Activated CD4-positive, alpha-beta T cell treated with anti-CD3 and anti-CD28 coated beads, Interleukin-2, Interleukin-4, amounts not matched to agents 100 ng/mL and 50 ng/mL, durations not matched to agents 16 hours and 8 hours (primary cell): ENCODE data around the gene BCL6.
"Not testable (repeated sequence)": the region's sequence is repeated elsewhere in the genome, so short reads cannot be mapped to it uniquely, and the experiment has no call there.

Source experiments
- DNase-seq: peaks from one replicate; pipeline ENCODE4 v3.0.0-alpha.2; 2020; ENCODE audit warnings: low spot score

The BCL6 gene

DNA sequence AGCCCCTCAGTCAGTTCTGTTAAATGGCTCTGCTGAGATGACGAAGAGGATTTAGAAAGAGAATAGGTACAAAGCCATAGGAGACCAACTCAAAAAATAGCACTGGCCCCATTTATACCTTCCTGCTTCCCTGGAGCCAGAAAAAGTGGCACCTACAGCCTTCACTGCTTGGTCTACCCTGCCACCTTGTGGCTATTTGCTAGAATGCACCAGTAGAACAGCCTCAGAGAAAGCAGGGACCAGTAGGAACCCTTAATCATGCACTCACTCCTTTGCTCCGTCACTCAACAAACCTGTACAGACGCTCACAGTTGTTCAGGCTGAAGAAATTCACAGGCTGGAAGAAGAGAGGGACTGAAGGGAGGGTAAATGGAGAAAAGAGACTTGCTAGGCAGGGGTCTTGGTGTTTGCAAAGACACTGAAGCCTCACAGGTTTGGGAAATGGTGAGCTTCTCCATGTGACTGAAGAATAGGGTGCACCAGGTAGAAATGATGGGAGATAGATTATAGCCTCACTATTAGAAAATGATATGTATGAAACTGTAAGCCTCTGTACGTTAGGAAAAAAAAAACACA is 30.8 kb downstream of the BCL6 start:
- peak; percentile 80 for DNase-seq

DNA sequence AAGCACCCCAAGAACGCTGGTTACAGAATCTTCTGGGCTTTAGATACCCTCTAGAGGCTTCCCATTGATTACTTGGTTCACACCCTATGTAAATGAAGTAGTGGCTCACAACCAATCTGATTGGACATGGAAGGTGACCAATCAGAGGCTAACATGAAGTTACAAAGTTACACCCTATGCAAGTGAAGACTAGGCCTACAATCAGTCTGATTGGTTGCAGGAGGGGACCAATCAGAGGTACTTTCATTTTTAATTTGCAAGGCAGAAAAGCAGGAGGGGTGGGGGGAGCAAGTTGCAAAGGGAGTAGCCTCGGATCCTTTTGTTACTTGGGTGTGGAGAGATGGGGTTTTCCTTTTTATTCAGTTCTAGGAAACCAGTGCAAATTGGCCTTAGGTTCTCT is 31.8 kb downstream of the BCL6 start:
- DNase-seq: peak; percentile 25

DNA sequence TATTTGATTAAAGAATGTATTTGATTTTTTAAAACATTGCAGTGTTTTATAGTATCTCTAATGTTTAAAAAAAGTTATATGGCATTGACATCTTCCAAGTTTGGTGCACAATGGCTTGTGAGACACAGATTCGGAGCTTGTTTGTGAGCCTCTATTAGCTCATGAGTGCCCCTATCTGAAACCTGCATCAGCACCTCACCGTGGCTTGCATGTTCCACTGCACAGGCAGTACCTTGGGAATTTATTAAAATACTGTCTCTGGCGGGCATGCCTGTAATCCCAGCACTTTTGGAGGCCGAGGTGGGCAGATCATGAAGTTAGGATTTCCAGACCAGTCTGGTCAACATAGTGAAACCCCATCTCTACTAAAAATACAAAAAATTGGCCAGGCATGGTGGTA is 36.1 kb downstream of the BCL6 start:
- no peak for DNase-seq

DNA sequence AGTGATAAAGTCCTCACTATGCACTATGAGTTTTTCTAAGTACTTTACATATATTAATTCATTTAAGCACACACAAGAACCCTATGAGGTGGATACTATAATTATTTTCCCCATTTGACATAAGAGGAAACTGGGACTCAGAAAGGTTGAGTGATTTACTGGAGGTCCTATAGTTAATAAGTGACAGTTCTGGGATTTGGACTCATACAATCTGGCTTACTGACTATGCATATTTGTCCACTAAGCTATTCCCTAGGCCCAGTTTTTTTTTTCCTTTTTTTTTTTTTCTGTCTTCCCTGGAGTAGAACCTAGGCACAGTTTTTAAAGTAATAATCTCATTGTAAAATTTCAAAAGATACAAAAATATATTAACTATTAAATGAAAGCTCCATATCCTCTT is 36.6 kb downstream of the BCL6 start:
- DNase-seq: no peak

DNA sequence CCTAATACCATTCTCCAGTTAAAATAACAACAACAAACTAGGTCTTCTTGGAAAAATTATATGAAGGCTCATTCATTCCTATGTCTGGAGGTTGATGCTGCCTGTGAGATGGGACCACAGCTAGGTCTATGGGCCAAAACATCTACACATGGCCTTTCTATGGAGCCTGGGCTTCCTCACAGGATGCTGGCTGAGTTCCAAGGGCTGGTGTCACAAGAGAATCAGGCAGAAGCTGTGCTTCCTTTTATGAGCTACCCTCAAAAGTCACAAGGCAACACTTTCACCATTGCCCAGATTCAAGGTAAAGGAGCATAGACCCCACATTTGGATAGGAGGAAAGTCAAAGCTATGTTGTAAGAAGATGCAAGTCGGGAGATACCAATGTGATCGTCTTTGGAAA is 38.3 kb downstream of the BCL6 start:
- DNase-seq: no peak

DNA sequence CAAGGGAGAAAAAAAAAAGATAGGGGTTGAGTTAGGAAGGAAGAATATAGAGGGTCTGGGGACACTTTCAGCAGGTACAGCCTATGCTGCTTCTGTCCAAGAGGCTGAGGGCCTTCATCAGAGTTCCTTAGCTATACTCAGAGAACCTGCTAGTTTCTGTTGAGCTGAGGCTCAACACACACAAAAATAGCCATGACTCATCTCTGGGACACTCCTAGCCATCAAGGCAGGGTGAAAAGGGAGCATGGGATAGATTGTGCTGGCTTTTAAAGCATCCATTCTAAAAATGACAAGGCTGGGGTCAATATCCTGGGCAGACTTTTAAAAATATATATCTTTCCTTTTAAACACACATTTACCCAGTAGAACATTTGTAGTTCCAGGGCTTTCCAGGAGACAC is 40.1 kb downstream of the BCL6 start:
- DNase-seq: no peak

DNA sequence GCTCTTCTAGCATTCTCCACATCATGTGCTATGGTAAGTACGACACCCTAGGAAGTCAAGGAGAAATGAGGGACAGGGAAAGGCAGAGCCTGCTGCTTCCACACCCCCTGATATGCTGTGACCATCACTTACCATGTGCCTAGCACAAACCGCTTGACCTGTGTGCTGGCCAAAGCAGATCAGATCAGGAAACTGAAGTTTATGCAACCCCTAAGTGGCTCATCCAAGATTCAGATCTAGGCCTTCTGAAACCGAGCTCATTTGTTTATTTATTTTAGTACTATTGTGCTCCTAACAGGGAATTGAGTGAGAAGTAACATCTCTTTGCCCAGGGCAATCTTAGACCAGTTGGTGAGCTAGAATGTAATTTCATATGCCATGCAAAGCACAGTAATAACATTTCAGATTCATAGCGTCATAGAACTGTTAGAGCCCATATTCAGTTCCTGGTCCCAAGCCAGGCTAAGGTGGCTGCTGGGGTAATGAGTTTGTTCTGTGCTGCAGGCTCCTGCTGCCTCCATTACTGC is 42.7 kb downstream of the BCL6 start, which contains the start of gene RTP2:
TSS of gene RTP2 (minus strand) at position 51 of the 527 bp plus-strand sequence. CDS start 429 bp downstream, outside the sequence.
- no peak for DNase-seq

DNA sequence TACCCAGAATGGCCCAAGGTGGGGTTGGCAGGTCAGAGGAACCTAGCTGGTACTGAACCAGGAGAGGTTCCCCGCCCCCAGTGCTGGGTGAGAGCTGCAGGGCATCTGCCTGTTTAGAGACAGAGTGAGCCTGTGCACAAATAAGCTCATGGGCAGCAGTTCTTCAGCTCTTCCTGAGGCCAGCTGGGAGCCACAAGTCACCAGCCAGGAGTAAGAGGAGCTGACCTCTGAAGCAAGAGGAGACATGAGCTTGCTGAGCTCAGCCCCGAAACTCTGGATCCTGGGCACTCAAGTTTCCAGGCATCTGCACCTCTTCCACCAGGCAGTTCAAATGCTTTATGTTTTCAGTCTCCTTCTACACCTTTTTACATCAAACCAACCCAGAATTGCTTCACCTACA is 45.0 kb downstream of the BCL6 start:
- DNase-seq: no peak

DNA sequence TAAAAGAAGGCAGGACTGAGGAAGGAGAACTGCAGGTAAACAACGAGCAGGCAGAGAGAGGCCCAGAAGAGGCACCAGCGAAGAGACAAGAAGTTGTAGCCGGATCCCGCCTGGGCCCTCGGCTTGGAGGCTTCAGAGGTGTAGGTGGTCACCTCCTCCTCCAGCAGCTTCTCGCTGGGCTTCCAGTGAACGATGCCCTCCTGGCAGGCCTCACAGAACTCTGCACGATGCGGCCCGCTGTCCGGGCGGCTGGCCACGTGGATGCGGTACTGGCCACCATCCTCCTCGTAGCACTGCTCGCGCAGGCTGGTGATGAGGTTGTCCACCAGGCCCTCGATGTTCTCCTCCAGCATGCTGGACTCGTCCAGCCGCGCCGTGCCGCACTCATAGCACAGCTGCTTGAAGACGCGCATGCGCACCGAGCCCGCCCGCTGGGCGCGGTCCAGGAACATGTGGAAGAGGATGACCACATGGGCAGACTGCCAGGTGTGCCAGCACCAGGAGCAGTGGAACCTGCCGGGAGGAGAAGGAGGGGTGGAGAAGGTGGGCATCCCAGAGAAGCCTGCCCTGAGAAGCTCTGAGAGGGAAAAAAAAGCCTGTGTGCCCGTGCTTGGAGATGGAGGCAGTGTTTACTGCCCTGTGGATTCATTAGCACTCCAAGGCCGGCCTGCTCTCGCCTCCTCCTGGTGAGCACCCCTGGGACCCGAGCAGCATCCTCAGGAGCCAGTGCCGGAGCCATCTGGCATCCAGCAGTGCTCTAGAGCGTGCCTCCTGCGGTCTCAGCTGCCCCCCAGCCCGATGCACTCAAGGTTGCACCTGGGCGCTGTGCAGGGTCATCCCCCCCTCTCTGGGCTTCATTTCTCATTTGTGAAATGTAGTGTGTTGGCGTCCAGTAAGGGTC is 46.5 kb downstream of the BCL6 start:
- no peak for DNase-seq

DNA sequence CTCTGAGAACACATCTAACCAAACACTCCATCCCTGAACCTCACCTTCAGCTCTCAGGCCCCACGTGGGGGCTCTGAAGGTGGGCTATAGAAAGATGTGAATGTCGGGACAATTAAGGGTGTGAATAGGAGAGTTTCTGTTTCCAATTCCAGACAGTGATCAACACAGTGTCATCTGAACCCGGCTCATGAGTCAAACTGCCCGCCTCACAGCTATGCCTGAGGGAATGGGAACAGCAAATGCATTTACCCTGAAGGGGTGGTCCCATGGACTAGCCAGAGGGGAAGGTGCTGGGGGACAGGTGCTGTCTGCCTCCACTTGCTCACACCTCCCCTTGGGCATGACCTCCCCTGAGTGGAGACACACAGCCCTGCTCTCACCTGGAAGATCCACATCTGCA is 49.2 kb downstream of the BCL6 start:
- DNase-seq: no peak

DNA sequence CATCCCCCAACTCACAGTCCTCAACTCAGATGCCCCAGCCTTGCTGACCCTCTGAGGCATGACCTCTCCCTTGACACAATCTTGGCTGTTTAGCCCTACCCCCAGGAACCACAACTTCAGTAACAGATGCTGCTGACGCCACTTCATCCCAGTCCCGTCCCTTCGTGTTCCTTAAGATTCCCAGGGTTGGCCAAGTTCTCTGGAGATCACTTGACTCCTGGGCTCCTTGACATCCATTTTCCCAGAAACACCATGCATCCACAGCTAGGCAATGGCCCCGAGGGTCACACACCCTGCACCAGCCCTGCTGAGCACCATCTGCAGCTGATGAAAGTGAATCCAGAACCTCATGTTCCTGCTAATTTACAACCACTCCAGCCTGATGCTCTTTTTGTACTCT is 49.8 kb downstream of the BCL6 start:
- no peak for DNase-seq

DNA sequence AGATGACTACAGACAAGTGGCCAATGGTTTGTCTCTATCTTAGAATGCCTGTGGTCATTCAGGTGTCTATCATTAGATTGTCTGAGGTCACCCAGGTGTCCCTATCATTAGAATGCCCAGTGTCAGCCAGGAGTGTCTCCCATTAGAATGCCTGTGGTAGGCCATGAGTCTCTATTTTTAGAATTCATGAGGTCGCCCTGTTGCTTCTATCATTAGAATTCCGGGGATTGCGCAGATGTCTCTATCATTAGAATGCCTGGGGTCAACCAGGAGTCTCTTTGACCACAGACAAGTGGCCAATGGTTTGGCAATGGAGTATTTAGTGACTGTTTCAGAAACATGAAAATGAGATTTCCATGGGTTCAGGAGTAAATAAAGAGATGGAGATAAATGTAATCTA is 50.5 kb downstream of the BCL6 start:
- DNase-seq: no peak

DNA sequence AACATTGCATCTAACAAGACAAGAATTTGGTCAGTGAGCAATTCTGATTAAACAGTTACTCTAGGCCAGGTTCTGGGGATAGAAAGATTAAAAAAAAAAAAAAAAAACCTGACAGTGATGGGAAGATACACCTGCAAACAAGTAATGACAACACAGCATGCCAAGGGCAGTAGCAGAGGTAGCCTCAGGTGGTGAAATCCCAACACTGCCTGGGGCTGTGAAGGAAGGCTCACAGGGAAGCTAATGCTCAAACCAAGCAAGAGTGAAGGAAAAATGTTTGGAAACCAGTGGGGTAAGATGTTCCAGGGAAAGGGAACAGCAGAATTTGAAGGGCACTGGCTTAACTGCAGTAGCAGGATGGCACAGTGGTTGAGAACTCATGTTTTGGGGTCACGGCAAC is 51.8 kb downstream of the BCL6 start:
- DNase-seq: no peak

DNA sequence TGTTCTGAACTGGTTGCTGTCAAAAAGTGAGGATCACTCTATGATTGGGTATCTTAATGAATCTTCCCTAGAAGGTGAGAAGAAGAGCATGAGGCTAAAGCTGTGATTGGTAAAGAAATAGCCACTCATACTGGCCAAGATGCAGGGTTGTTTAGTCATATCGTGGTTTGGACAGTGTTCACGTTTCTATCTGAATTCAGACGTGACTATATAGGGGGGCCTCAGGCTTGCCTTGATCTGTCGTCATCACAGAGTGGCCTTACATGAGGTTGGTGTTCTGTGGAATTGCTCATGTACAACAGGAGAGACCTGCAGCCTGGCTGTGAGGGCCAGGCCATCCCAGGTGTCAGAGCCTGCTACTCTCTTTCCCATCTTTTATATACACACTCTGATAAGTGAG is 55.3 kb downstream of the BCL6 start:
- DNase-seq: no peak

DNA sequence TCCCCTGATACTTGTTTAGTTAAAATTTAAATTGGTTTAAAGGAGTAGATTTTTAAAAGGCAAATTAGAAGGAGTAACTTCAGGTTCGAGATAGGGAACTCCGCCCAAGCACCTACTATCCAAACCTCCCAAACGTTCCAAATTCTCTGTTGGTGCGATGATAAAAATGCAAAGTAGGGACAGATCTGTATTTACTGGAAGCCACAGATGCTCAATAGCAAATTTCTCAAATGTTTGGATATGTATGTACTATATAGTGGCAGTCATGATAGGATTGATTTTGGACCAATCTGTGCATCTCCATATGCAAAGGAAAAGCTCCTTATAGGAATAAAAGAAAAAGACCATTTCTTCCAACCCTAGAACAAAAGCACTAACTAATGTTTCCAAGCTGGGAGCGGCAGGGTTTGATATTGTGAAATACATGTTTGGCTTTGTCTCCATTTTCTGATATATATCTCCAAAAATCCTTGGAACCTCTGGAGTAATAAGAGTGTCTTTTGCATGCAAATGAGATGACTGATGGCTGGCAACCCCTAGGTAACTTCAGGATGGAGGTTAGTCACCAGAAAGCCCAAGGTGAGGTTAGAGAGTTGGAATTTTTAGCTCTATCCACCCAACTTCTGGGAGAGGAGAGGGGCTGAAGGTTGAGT is 58.5 kb downstream of the BCL6 start:
- DNase-seq: no peak

DNA sequence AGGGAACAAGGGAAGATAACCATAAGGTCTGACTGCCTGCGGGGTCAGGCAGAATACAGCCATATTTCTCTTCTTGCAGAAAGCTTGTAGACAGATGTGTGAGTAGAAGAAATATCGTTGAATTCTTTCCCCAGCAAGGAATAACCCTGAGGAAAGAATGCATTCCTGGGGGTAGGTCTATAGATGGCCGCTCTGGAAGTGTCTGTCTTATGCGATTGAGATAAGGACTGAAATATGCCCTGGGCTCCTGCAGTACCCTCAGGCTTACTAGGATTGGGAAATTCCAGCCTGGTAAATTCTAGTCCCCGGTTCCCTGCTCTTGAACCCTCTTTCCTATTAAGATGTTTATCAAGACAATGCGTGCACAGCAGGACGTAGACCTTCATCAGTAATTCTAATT is 59.3 kb downstream of the BCL6 start:
- DNase-seq: no peak

DNA sequence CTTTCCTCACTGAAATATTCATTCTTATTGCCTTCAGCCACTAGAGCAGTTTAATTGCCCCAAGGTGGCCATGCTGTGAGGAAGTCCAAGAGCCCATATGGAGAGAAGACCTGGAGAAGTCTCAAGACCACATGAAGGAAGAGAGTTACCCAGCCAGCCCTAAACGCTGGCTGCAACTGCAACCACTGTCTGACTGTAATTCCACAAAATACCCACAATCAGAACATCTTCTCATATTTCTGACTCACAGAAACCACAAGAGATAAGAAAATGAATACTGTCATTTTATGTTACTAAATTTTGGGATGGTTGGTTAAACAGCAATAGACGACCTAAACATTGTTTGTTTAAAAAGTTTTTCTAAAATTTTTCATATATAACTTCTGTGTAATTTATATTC is 60.4 kb downstream of the BCL6 start:
- DNase-seq: peak; percentile 25

DNA sequence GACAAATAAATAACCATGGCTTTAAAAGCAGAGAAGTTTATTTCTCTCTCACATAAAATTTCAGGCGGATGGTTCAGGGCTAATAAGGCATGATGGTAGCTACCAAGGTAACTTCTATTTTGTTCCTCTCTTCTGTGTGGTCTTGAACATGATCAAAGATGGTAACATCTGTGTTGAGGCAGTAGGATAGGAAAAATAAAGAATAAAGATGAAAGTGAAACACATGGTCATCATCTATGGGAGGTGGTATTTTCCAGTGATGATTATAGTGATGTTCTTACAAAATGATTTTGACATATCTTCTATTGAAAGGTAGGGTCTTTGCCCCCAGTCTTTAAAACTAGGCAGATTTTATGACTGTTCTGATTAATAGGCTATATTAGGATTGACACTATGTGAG is 60.8 kb downstream of the BCL6 start:
- no peak for DNase-seq

DNA sequence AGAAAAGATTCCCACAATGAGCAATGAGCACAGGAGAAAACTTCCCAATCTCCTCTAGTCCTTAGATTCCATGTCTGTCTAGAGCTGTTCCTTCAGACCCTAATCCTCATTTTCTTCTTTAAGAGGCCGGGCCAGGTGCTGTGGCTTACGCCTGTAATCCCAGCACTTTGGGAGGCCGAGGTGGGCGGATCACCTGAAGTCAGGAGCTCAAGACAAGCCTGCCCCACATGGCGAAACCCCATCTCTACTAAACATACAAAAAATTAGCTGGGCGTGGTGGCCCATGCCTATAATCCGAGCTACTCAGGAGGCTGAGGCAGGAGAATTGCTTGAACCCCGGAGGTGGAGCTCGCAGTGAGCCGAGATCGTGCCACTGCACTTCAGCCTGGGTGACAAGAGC is 63.5 kb downstream of the BCL6 start:
- not testable (repeated sequence) for DNase-seq

DNA sequence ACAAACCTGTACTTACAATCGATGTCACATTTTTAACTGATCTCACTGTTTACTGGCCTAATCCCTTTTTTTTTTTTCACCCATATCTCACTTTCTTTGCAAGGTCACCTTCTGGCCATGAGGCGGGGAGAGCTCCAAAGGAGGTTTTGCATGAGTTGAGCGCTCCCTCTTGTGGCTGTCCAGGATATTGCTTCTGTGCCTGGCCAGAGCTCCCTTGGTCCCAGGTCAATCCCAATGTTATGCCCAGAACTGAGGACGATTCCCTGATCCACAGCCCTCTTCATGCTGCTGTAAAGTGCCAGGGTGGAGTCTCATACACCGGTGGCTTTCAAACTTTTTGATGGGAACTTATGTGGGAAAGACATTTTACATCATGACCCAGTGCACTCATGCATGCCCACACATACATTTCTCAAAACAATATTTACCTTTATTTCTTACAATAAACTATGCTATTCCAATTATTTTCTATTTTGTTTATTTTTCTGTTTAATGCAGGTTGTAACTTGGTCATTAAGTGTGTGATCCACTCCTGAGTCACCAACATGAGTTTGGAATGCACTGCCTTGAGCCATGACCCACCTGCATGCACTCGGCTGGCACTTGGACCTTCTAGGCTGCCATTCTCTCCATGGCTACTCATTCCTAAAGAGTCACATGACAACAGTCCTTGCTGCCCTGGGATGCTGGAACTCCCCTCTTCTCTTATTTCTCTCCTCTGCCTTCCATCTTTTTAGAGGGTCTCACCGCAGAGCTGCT is 65.5 kb downstream of the BCL6 start:
- peak; percentile 66 for DNase-seq

DNA sequence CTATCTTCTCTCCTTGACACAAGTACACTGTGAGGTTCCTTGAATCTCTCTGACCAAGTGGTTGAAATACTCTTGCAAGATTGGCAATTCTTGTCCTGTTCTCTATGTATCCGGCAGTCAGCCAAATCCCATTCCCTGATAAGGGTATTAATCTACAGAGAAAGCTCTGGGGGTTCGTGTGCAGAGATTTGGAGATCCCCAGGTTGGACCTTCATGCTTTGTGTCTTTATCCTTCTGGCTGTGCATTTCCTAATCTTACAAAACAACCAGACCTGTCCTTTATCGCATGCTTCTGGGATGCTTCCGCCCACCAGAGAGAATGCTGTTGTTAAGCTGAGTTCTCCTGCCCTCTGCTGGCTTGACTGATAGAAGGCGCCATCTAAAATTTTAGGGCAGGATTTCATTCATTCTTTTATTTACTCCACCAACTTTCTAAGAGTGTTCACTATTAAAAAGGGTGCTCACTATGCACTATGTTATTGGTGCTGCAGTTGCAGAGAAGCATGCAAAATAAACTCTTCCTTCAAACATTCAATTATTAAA is 66.5 kb downstream of the BCL6 start:
- peak; percentile 47 for DNase-seq

DNA sequence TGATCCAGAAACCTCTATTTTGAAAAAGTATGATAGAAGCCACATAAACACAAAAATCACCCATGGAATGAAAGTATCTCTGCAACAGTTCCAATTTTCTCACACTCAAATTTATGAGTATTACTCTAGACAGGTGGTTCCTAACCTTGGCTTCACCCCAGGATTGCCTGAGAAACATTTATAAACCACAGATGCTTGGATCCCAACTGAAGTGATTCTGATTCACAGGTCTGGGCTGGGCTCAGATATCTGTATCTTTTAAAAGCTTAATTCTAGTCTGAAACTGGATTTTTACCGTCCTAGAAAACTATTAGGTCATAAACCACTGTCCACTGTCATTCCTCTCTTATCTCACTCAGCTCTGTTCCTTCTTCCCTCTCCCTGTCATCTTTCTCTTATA is 67.7 kb downstream of the BCL6 start:
- no peak for DNase-seq
